H1 (cell line): ENCODE results near the gene SPATS2. TPM values are rescaled to one million over a fixed set of nuclear protein-coding genes. Genes with fewer than 3 reads are reported as not detected.
"Not testable (repeated sequence)": the region's sequence is repeated elsewhere in the genome, so short reads cannot be mapped to it uniquely, and the experiment has no call there.

Source experiments
- CTCF ChIA-PET: fragments of 300-600 bp; sonication (Branson Sonifier 250); formaldehyde crosslinking; loops from one replicate; lab custom pipeline; 2021; ENCODE audit not compliant: partially characterized antibody; lab: Charles Lee
- POLR2A ChIA-PET: fragments of 300-600 bp; sonication (Branson Sonifier 250); formaldehyde crosslinking; loops from one replicate; lab custom pipeline; 2021; ENCODE audit warnings: inconsistent platforms; ENCODE audit not compliant: partially characterized antibody; lab: Charles Lee
- DNase-seq, 2 experiments: peaks; one replicate each; pipeline versions ENCODE4 v3.0.0 to v3.0.0-alpha.2; 2010 to 2022; ENCODE audit warnings: low spot score in 2 of 2, low read depth in 1 of 2, mixed read lengths in 1 of 2
- FAIRE-seq: peaks from 2 replicates; lab custom pipeline; 2011; peaks lifted over from hg19 to GRCh38; lab: Jason Lieb, UNC
- H2AFZ ChIP-seq: 2 replicates; pipeline ENCODE4 v1.8.1; 2012; ENCODE audit warnings: low read length, inconsistent platforms
- H2AK5ac ChIP-seq: 2 replicates; pipeline ENCODE4 v1.6.1; 2013; ENCODE audit warnings: low read depth, low read length
- H2BK120ac ChIP-seq: replicated peaks from 2 replicates; pipeline ENCODE3; 2013; ENCODE audit warnings: low read depth, low read length, inconsistent platforms
- H2BK12ac ChIP-seq: 2 replicates; pipeline ENCODE4 v1.6.1; 2013; ENCODE audit warnings: low read depth, low read length
- H2BK15ac ChIP-seq: 2 replicates; pipeline ENCODE4 v1.6.1; 2013; ENCODE audit warnings: low read length
- H2BK20ac ChIP-seq: 2 replicates; pipeline ENCODE4 v1.6.1; 2013; ENCODE audit warnings: low read length
- H2BK5ac ChIP-seq: 2 replicates; pipeline ENCODE4 v1.6.1; 2013; ENCODE audit warnings: low read depth, low read length
- H3K14ac ChIP-seq: 2 replicates; pipeline ENCODE4 v1.6.1; 2013; ENCODE audit warnings: inconsistent platforms; ENCODE audit not compliant: insufficient read length
- H3K18ac ChIP-seq: 2 replicates; pipeline ENCODE4 v1.6.1; 2013; ENCODE audit warnings: low read length; ENCODE audit errors: extremely low read depth
- H3K23ac ChIP-seq: 2 replicates; pipeline ENCODE4 v1.6.1; 2013; ENCODE audit warnings: inconsistent platforms; ENCODE audit not compliant: insufficient read length
- H3K23me2 ChIP-seq: 2 replicates; pipeline ENCODE4 v1.6.1; 2013; ENCODE audit warnings: low read depth, low read length
- H3K27ac ChIP-seq: 2 replicates; pipeline ENCODE4 v1.6.1; 2011; ENCODE audit warnings: low read depth, low read length, inconsistent platforms
- H3K27me3 ChIP-seq, 4 experiments: replicated peaks in 1 of 4; 1 replicate in 1 of 4; 2 replicates in 3 of 4; pipeline versions ENCODE4 v1.6.1 to v1.8.1; 2011 to 2013; ENCODE audit warnings: low read length in 3 of 4, mild to moderate bottlenecking in 3 of 4, inconsistent platforms in 2 of 4, mixed read lengths in 2 of 4, moderate library complexity in 1 of 4; ENCODE audit not compliant: control insufficient read depth in 3 of 4, insufficient read depth in 3 of 4; ENCODE audit errors: extremely low read depth in 1 of 4
- H3K36me3 ChIP-seq, 4 experiments: 2 replicates each; pipeline versions ENCODE4 v1.6.1 to v1.8.1; 2011 to 2013; ENCODE audit warnings: mild to moderate bottlenecking in 4 of 4, low read length in 3 of 4, moderate library complexity in 2 of 4, control low read depth in 1 of 4, inconsistent platforms in 1 of 4; ENCODE audit not compliant: insufficient read depth in 4 of 4, control insufficient read depth in 2 of 4
- H3K4ac ChIP-seq: replicated peaks from 2 replicates; pipeline ENCODE3; 2013; ENCODE audit warnings: low read length, low read depth, mixed read lengths, inconsistent platforms; ENCODE audit not compliant: insufficient read length
- H3K4me1 ChIP-seq, 4 experiments: replicated peaks in 1 of 4; 1 replicate in 1 of 4; 2 replicates in 3 of 4; pipeline versions ENCODE4 v1.6.1 to v1.8.1; 2011 to 2013; ENCODE audit warnings: low read length in 3 of 4, inconsistent platforms in 2 of 4, mixed read lengths in 1 of 4; ENCODE audit not compliant: insufficient read depth in 4 of 4, control insufficient read depth in 3 of 4
- H3K4me2 ChIP-seq, 2 experiments: 2 replicates each; pipeline versions ENCODE4 v1.6.1 to v1.8.1; 2011 to 2013; ENCODE audit warnings: low read depth in 2 of 2, low read length in 2 of 2, control low read depth in 1 of 2, inconsistent platforms in 1 of 2, mild to moderate bottlenecking in 1 of 2; ENCODE audit not compliant: insufficient read depth in 1 of 2
- H3K4me3 ChIP-seq, 4 experiments: fragments of 200-600, 300-600 bp in 1 of 4; sonication (generic), shearing (Covaris generic), sonication (Bioruptor Twin) in 1 of 4; 2 replicates each; pipeline versions ENCODE4 v1.5.1 to v1.8.1; 2011 to 2016; ENCODE audit warnings: low read length in 4 of 4, low read depth in 3 of 4, control low read depth in 2 of 4, inconsistent platforms in 2 of 4, mild to moderate bottlenecking in 2 of 4, mixed read lengths in 1 of 4, moderate library complexity in 1 of 4; ENCODE audit not compliant: insufficient read depth in 2 of 4; ENCODE audit errors: extremely low read depth in 1 of 4
- H3K56ac ChIP-seq: replicated peaks from 2 replicates; pipeline ENCODE3; 2013; ENCODE audit warnings: low read depth, mild to moderate bottlenecking, mixed read lengths, low read length, inconsistent platforms; ENCODE audit not compliant: insufficient read length
- H3K79me1 ChIP-seq: 2 replicates; pipeline ENCODE4 v1.6.1; 2013; ENCODE audit warnings: low read depth, low read length, control low read depth
- H3K79me2 ChIP-seq, 2 experiments: 2 replicates each; pipeline versions ENCODE4 v1.6.1 to v1.8.1; 2012 to 2013; ENCODE audit warnings: low read length in 2 of 2, mild to moderate bottlenecking in 2 of 2, inconsistent platforms in 1 of 2; ENCODE audit not compliant: insufficient read depth in 2 of 2, control insufficient read depth in 1 of 2
- H3K9ac ChIP-seq, 4 experiments: replicated peaks in 1 of 4; 1 replicate in 1 of 4; 2 replicates in 3 of 4; pipeline versions ENCODE4 v1.6.1 to v1.8.1; 2011 to 2013; ENCODE audit warnings: low read depth in 3 of 4, low read length in 3 of 4, control low read depth in 2 of 4, mild to moderate bottlenecking in 2 of 4, moderate library complexity in 2 of 4, inconsistent platforms in 1 of 4; ENCODE audit errors: extremely low read depth in 1 of 4
- H3K9me3 ChIP-seq, 2 experiments: 2 replicates each; pipeline versions ENCODE4 v1.6.1 to v1.8.1; 2012 to 2013; ENCODE audit warnings: mild to moderate bottlenecking in 2 of 2, moderate library complexity in 2 of 2, control low read depth in 1 of 2, inconsistent platforms in 1 of 2, low read depth in 1 of 2, low read length in 1 of 2, mixed read lengths in 1 of 2; ENCODE audit not compliant: insufficient read depth in 2 of 2
- H4K20me1 ChIP-seq, 2 experiments: replicated peaks in 1 of 2; 2 replicates each; pipeline versions ENCODE3 to v1.8.1; 2011 to 2013; ENCODE audit warnings: inconsistent platforms in 2 of 2, low read length in 2 of 2, mild to moderate bottlenecking in 1 of 2; ENCODE audit not compliant: insufficient read depth in 2 of 2, control insufficient read depth in 1 of 2
- H4K5ac ChIP-seq: 2 replicates; pipeline ENCODE4 v1.6.1; 2013; ENCODE audit warnings: low read length, low read depth, mixed read lengths, inconsistent platforms; ENCODE audit not compliant: insufficient read length
- H4K8ac ChIP-seq: 2 replicates; pipeline ENCODE4 v1.8.0; 2013; ENCODE audit warnings: mild to moderate bottlenecking, moderate library complexity, low read length, inconsistent platforms; ENCODE audit not compliant: insufficient read depth; ENCODE audit errors: extremely low read depth
- H4K91ac ChIP-seq: replicated peaks from 2 replicates; pipeline ENCODE3; 2013; ENCODE audit warnings: low read length, mixed read lengths, inconsistent platforms; ENCODE audit not compliant: insufficient read length
- JUND ChIP-seq: IDR thresholded peaks from 2 replicates; pipeline ENCODE4 v1.6.1; 2011; ENCODE audit warnings: mild to moderate bottlenecking, improper control_type of control experiment, low read length
- TAF1 ChIP-seq: IDR thresholded peaks from 2 replicates; pipeline ENCODE4 v1.6.1; 2011; ENCODE audit warnings: mild to moderate bottlenecking, low read depth, low read length
- whole genome bisulfite sequencing, 2 experiments: shearing (Covaris generic) in 1 of 2; methylation state at CpG; one replicate each; pipeline versions ENCODE4 v1.1.6 to v1.1.7; 2013 to 2015; ENCODE audit warnings: low lambda C conversion rate in 2 of 2, mixed read lengths in 2 of 2, inconsistent platforms in 1 of 2, low coverage in 1 of 2, missing lambda C conversion rate in 1 of 2; ENCODE audit not compliant: insufficient replicate concordance in 2 of 2, insufficient coverage in 1 of 2, insufficient read length in 1 of 2; ENCODE audit errors: extremely low coverage in 1 of 2, missing lambda C conversion rate in 1 of 2; 5-methylcytosine and 5-hydroxymethylcytosine counted together
- polyA plus RNA-seq, 7 experiments: library from polyadenylated mRNA; depleted of rRNA in 3 of 7; stranded (reverse) in 5 of 7; unstranded in 2 of 7; fragments of >200 nt in 5 of 7; fragments of 200-250 nt in 2 of 7; gene quantifications; 1 replicate in 5 of 7; 2 replicates in 1 of 7; 4 replicates in 1 of 7; pipeline versions ENCODE4 v1.2.1 to v1.2.3, GENCODE V29; 2011 to 2013; ENCODE audit warnings: missing spikeins in 2 of 7, mixed read lengths in 2 of 7
- total RNA-seq: library from RNA; stranded (reverse); fragmentation: NEBNext Ultra II Directional; extraction: Animal tissue kit (Norgen Biotek cat#: 25700); gene quantifications from 2 replicates; pipeline ENCODE4 v1.2.1, GENCODE V29; 2021

SPATS2 gene
- total and polyA plus RNA-seq, 2 of the 8 experiments (the other 6 are each of a cell fraction or from before 2014, with no cell fraction given) = 19.2 to 24.5 TPM

DNA sequence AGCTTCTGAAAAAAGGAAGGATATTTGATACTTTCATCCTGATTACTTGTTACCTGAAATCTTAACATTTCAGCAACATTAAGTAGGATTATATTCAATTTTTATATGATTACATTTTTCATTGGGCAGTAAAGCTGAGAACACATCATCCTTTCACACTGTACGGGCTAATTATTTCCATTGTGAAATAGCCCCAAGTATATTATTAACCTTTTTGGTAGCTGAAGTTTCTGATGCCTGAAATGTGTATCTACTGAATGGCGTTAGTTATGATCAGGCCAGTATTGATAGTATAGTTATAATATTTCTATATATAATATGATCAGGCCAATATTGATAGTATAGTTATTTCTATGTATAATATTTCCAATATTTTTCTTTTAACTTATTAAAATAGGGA lies 10.1 kb downstream of the SPATS2 start (continued):
- TF ChIP-seq TAF1 (no peak), JUND (no peak)
- TF ChIP-seq, all 59 proteins: peak for 0

DNA sequence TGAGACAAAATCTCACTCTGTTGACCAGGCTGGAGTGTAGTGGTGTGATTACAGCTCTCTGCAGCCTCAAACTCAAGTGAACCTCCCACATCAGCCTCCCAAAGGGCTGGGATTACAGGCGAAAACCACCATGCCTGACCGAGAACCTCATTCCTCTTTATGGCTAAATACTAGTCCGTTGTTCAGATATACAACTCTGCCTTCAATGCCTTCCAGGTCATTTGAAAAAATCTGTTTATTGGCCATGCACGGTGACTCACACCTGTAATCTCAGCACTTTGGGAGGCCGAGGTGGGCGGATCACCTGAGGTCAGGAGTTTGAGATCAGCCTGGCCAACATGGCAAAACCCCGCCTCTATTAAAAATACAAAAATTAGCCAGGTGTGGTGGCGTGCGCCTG lies 12.9 kb downstream of the SPATS2 start:
- H3K4me2 ChIP-seq, H3K27ac ChIP-seq, H4K8ac ChIP-seq, H3K27me3 ChIP-seq, H3K4me1 ChIP-seq, H2BK5ac ChIP-seq, H4K5ac ChIP-seq, H3K18ac ChIP-seq, H2BK12ac ChIP-seq, H3K79me1 ChIP-seq, H2BK20ac ChIP-seq, H3K4me3 ChIP-seq, H2BK120ac ChIP-seq, H2AFZ ChIP-seq, H3K23me2 ChIP-seq, H2AK5ac ChIP-seq, DNase-seq, H3K4ac ChIP-seq, H3K36me3 ChIP-seq, H3K56ac ChIP-seq, H4K20me1 ChIP-seq, H4K91ac ChIP-seq, H3K23ac ChIP-seq, H2BK15ac ChIP-seq, H3K9ac ChIP-seq, H3K14ac ChIP-seq, FAIRE-seq, H3K9me3 ChIP-seq: not testable (repeated sequence)
- CTCF ChIA-PET = interaction anchor here (0.5 to 2.4 kb wide), 3 partner anchors 9 to 28 kb away, joined by 3 to 14 read pairs (median 4); no protein-coding TSS in a partner anchor
- POLR2A ChIA-PET = interaction anchor here (0.9 to 1.5 kb wide), 2 partner anchors 9 to 199 kb away, joined by 5 to 6 read pairs; no protein-coding TSS in a partner anchor
- 89% methylated on average over 9 of the region's 9 CpGs; no CpG with 5 or more reads in 1 of the 2 experiments for WGBS, 2 experiments
- H3K79me2 ChIP-seq = peaks cover 0 to 47% of the 10 kb centered on the region in 2 experiments; a peak in 2 of 4 replicates
